K562 (cell line): ENCODE results near the gene MLH1. TPM values are rescaled to one million over a fixed set of nuclear protein-coding genes. Genes with fewer than 3 reads are reported as not detected.

Experiments used
- CSDE1 ChIP-seq, 2 experiments: fragments of 450-650 bp; IDR thresholded peaks; 2 replicates each; pipeline ENCODE4 v1.6.1; 2016; ENCODE audit warnings: mild to moderate bottlenecking in 1 of 2
- E2F4 ChIP-seq: sonication (generic); formaldehyde crosslinking; IDR thresholded peaks from 2 replicates; pipeline ENCODE4 v1.8.0; 2022; ENCODE audit warnings: mild to moderate bottlenecking, low read depth, missing genetic modification reagents
- E2F6 ChIP-seq, 2 experiments: IDR thresholded peaks; 2 replicates each; pipeline ENCODE4 v1.6.1; 2011; ENCODE audit warnings: borderline replicate concordance in 1 of 2, control low read depth in 1 of 2, low read depth in 1 of 2, low read length in 1 of 2, mild to moderate bottlenecking in 1 of 2, mixed read lengths in 1 of 2, moderate library complexity in 1 of 2; ENCODE audit not compliant: insufficient read depth in 1 of 2, insufficient read length in 1 of 2, poor library complexity in 1 of 2, severe bottlenecking in 1 of 2; ENCODE audit errors: extremely low read depth in 1 of 2
- EGR1 ChIP-seq: fragments of 450-650 bp; conservative IDR thresholded peaks from 2 replicates; pipeline ENCODE4 v1.6.1; 2017; ENCODE audit warnings: mild to moderate bottlenecking
- GATAD2B ChIP-seq: fragments of 450-650 bp; IDR thresholded peaks from 2 replicates; pipeline ENCODE4 v1.6.1; 2017; ENCODE audit warnings: mild to moderate bottlenecking, borderline replicate concordance
- GTF2E2 ChIP-seq: fragments of 200-800 bp; sonication (Bioruptor generic); IDR thresholded peaks from 2 replicates; pipeline ENCODE4 v1.6.1; 2016; ENCODE audit warnings: missing genetic modification characterization, missing compliant biosample characterization
- NFYB ChIP-seq: IDR thresholded peaks from 2 replicates; pipeline ENCODE4 v1.6.1; 2011; ENCODE audit warnings: mild to moderate bottlenecking, moderate library complexity; ENCODE audit not compliant: insufficient read length; ENCODE audit errors: extremely low read depth
- NR2F6 ChIP-seq: fragments of 450-650 bp; formaldehyde crosslinking; IDR thresholded peaks from 2 replicates; pipeline ENCODE4 v1.4.0; 2020; ENCODE audit warnings: mild to moderate bottlenecking
- POLR2AphosphoS2 ChIP-seq: IDR thresholded peaks from 2 replicates; pipeline ENCODE4 v1.6.1; 2012; ENCODE audit warnings: low read length, improper control_type of control experiment
- POLR3A ChIP-seq: IDR thresholded peaks from 2 replicates; pipeline ENCODE4 v1.6.1; 2011; ENCODE audit warnings: borderline replicate concordance, mild to moderate bottlenecking, moderate library complexity; ENCODE audit not compliant: insufficient read length, insufficient read depth; ENCODE audit errors: extremely low read depth
- PTBP1 ChIP-seq: fragments of 200-400 bp; formaldehyde crosslinking; IDR thresholded peaks from 2 replicates; pipeline ENCODE4 v1.6.1; 2017; ENCODE audit warnings: low read depth, low read length
- RBFOX2 ChIP-seq: fragments of 200-400 bp; formaldehyde crosslinking; IDR thresholded peaks from 2 replicates; pipeline ENCODE4 v1.6.1; 2017; ENCODE audit warnings: low read depth, mild to moderate bottlenecking, low read length, moderate library complexity
- RBM39 ChIP-seq: fragments of 200-400 bp; formaldehyde crosslinking; optimal IDR thresholded peaks from 2 replicates; pipeline ENCODE3; 2018; ENCODE audit warnings: low read depth, low read length
- TAF9B ChIP-seq: fragments of 450-650 bp; IDR thresholded peaks from 2 replicates; pipeline ENCODE4 v1.6.1; 2018; ENCODE audit warnings: mild to moderate bottlenecking; ENCODE audit not compliant: partially characterized antibody
- TCFL5 ChIP-seq: fragments of 250-450 bp; sonication (Bioruptor Pico); conservative IDR thresholded peaks from 2 replicates; pipeline ENCODE4 v1.6.1; 2021; ENCODE audit warnings: mild to moderate bottlenecking, moderate library complexity, matching md5 sums
- TFE3 ChIP-seq: fragments of 450-650 bp; formaldehyde crosslinking; IDR thresholded peaks from 2 replicates; pipeline ENCODE4 v1.4.0; 2020; ENCODE audit warnings: mild to moderate bottlenecking, mixed read lengths
- THAP12 ChIP-seq: fragments of 250-450 bp; sonication (Bioruptor Pico); IDR thresholded peaks from 2 replicates; pipeline ENCODE4 v1.9.0; 2021; ENCODE audit warnings: mild to moderate bottlenecking, inconsistent platforms
- ZBTB9 ChIP-seq: fragments of 450-650 bp; formaldehyde crosslinking; IDR thresholded peaks from 2 replicates; pipeline ENCODE4 v1.4.0; 2020; ENCODE audit warnings: mild to moderate bottlenecking, moderate library complexity
- ZNF24 ChIP-seq: fragments of 450-650 bp; IDR thresholded peaks from 2 replicates; pipeline ENCODE4 v1.6.1; 2016
- polyA plus RNA-seq, 8 experiments: library from polyadenylated mRNA; depleted of rRNA in 4 of 8; stranded (reverse) in 5 of 8; unstranded in 3 of 8; fragments of >200 nt; fragmentation: Nextera tagmentation in 2 of 8; fragmentation: Illumina TruSeq in 1 of 8; extraction: Ambion mirVana in 2 of 8; extraction: Trizol in 1 of 8; gene quantifications; 2 replicates each; pipeline versions ENCODE4 v1.2.1 to v1.2.3, GENCODE V29; 2011 to 2014; ENCODE audit warnings: inconsistent platforms in 1 of 8, missing spikeins in 1 of 8
- total RNA-seq, 7 experiments: library from RNA; depleted of rRNA in 6 of 7; stranded (reverse); fragments of >200 nt in 6 of 7; fragmentation: Illumina TruSeq in 2 of 7; extraction: Trizol in 2 of 7; gene quantifications; 2 replicates each; pipeline versions ENCODE4 v1.2.1 to v1.2.3, GENCODE V29; 2011 to 2021; ENCODE audit warnings: low replicate concordance in 1 of 7

The MLH1 gene
- total and polyA plus RNA-seq, 9 of the 15 experiments (the other 6 are each of a cell fraction or from before 2014, with no cell fraction given), result 76.4 to 155 (median 117) TPM

- TF ChIP-seq THAP12 (CRISPR knock-in tag), result peak; percentile 94; the same call in 1 of the 2 replicates
- TF ChIP-seq TFE3, result no peak
- no peak for TF ChIP-seq GATAD2B
- TF ChIP-seq ZNF24, result no peak; the same call in 1 of the 2 replicates
- TF ChIP-seq PTBP1, result no peak
- TF ChIP-seq POLR2AphosphoS2, result no peak
- TF ChIP-seq E2F6 (IDR thresholded peaks at IDR 0.05; ENCODE audit: borderline replicate concordance in 1 of 2, extremely low read depth in 1 of 2, insufficient read depth in 1 of 2, insufficient read length in 1 of 2, low read depth in 1 of 2, low read length in 1 of 2, poor library complexity in 1 of 2, severe bottlenecking in 1 of 2), result peak; percentile 94 to 99
- no peak for TF ChIP-seq TCFL5 (CRISPR knock-in tag)
- TF ChIP-seq RBFOX2, result peak; percentile 71
- TF ChIP-seq NFYB, result peak; percentile 96
- peak; percentile 90 for TF ChIP-seq ZBTB9
- TF ChIP-seq POLR3A, result no peak
- TF ChIP-seq RBM39, result no peak
- no peak for TF ChIP-seq NR2F6 (CRISPR knock-in tag)
- no peak for TF ChIP-seq EGR1
- peak; percentile 93 for TF ChIP-seq TAF9B
- peak; percentile 30; the same call in 1 of the 2 replicates for TF ChIP-seq GTF2E2 (tag)
- TF ChIP-seq CSDE1 (IDR thresholded peaks at IDR 0.05), result peak; percentile 77 to 96
- TF ChIP-seq E2F4 (CRISPR knock-in tag), result peak; percentile 86
These were observed at the start of gene MLH1 (continued) for GRCh38 chr3:36993326-36994283.
